ENCODE measurements around the gene POP7. TPM values are rescaled to one million over a fixed set of nuclear protein-coding genes. Genes with fewer than 3 reads are reported as not detected.

Gene POP7
- total RNA-seq, 1 experiment from 2014 or later = 79.2 TPM

DNA sequence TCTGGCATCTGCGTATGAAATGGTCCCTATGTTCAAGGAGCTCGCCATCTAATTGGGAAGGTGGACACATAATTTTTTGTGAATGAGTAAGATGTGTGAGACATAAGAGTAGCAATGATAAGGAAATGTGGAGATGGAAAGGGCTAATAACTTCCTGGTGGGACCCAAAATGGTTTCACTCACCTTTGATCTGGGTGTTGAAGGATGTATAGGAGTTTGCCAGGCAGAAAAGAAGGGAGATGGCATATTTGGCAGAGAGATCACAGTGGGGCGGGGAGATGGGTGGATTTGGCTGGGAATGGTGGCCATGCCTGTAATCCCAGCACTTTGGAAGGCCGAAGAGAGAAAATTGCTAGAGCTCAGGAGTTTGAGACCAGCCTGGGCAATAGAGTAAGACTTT lies 4.5 kb downstream of the POP7 start (continued):
- TF ChIP-seq E2F1 (CRISPR knock-in tag; IDR thresholded peaks at IDR 0.05) = no peak
- no peak for TF ChIP-seq PREB (CRISPR knock-in tag; IDR thresholded peaks at IDR 0.05; ENCODE audit: borderline replicate concordance)
- no peak for TF ChIP-seq NR2C2 (CRISPR knock-in tag; IDR thresholded peaks at IDR 0.05)
- no peak for TF ChIP-seq MAX (CRISPR knock-in tag; IDR thresholded peaks at IDR 0.05)
- no peak for TF ChIP-seq MLX (CRISPR knock-in tag; IDR thresholded peaks at IDR 0.05)
- no peak for TF ChIP-seq FOXJ3 (CRISPR knock-in tag; IDR thresholded peaks at IDR 0.05; ENCODE audit: borderline replicate concordance)
- TF ChIP-seq, protein P1, sequence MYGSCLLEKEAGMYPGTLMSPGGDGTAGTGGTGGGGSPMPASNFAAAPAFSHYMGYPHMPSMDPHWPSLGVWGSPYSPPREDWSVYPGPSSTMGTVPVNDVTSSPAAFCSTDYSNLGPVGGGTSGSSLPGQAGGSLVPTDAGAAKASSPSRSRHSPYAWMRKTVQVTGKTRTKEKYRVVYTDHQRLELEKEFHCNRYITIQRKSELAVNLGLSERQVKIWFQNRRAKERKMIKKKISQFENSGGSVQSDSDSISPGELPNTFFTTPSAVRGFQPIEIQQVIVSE (CRISPR knock-in tag; IDR thresholded peaks at IDR 0.05; ENCODE audit: borderline replicate concordance) = no peak
- TF ChIP-seq, protein P2, sequence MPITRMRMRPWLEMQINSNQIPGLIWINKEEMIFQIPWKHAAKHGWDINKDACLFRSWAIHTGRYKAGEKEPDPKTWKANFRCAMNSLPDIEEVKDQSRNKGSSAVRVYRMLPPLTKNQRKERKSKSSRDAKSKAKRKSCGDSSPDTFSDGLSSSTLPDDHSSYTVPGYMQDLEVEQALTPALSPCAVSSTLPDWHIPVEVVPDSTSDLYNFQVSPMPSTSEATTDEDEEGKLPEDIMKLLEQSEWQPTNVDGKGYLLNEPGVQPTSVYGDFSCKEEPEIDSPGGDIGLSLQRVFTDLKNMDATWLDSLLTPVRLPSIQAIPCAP (CRISPR knock-in tag; IDR thresholded peaks at IDR 0.05) = no peak
- no peak for TF ChIP-seq ATF6 (CRISPR knock-in tag; IDR thresholded peaks at IDR 0.05)

GRCh38 chr7:100711369-100711768 lies 5.4 kb downstream of the POP7 start:
- Mint-ChIP-seq H3K4me1 (peaks cover 8% of the 10 kb centered on the region), H3K4me3 (no peak overlapping the region), H3K27me3 (ENCODE audit: low read depth) (no peaks in the 10 kb centered on the region), H3K27ac (0 out of 2 replicates have a peak overlapping the region, but pooled peaks have one; percentile 60), H3K36me3 (peaks cover 10% of the 10 kb centered on the region), H3K9me3 (no peaks in the 10 kb centered on the region)
- ChIA-PET CTCF (interaction anchor here (1.1 to 2.5 kb wide), 4 partner anchors 14 to 151 kb away, joined by 3 to 11 read pairs (median 3); no protein-coding TSS in a partner anchor), POLR2A (interaction anchor here (0.6 kb wide), 1 partner anchor 20 kb away, joined by 3 read pairs; no protein-coding TSS in a partner anchor)
- DNase-seq (ENCODE audit: low spot score) (no peak), ATAC-seq (no peak)
- TF ChIP-seq, protein P2 (CRISPR knock-in tag; IDR thresholded peaks at IDR 0.05) = no peak
- TF ChIP-seq AR (CRISPR knock-in tag; IDR thresholded peaks at IDR 0.05) = no peak
- TF ChIP-seq, protein P1 (CRISPR knock-in tag; IDR thresholded peaks at IDR 0.05; ENCODE audit: borderline replicate concordance) = no peak
- TF ChIP-seq GTF2I (CRISPR knock-in tag; conservative IDR thresholded peaks at IDR 0.05) = no peak
- TF ChIP-seq ZNF263 (CRISPR knock-in tag; IDR thresholded peaks at IDR 0.05; ENCODE audit: low read depth) = no peak
- TF ChIP-seq ATF1 (CRISPR knock-in tag; IDR thresholded peaks at IDR 0.05) = no peak
- no peak for TF ChIP-seq MXD4 (CRISPR knock-in tag; IDR thresholded peaks at IDR 0.05; ENCODE audit: borderline replicate concordance)

Measured in WTC11 (cell line).